SK-N-SH (cell line): ENCODE results near the gene ANKRD44. TPM values are rescaled to one million over a fixed set of nuclear protein-coding genes. Genes with fewer than 3 reads are reported as not detected.

Experiments used
- CTCF ChIA-PET: fragments of 300-600, 350-600 bp; formaldehyde crosslinking; extraction: SDS; loops from one replicate; lab custom pipeline; 2021; lab: Yijun Ruan, JAX
- POLR2A ChIA-PET: fragments of 350-600 bp; sonication (Branson Sonifier 250); formaldehyde crosslinking; extraction: SDS; loops from one replicate; lab custom pipeline; 2020; ENCODE audit warnings: antibody characterized with exemption, inconsistent platforms; lab: Yijun Ruan, JAX
- DNase-seq: peaks from one replicate; pipeline ENCODE4 v3.0.0; 2012
- H2AFZ ChIP-seq: fragments of 200-600 bp; sonication (generic); 2 replicates; pipeline ENCODE4 v1.8.1; 2016; ENCODE audit warnings: antibody characterized with exemption, mild to moderate bottlenecking, low read depth
- H3F3A ChIP-seq: fragments of 200-600 bp; sonication (generic); replicated peaks from 2 replicates; pipeline ENCODE3; 2016; ENCODE audit warnings: antibody characterized with exemption, mild to moderate bottlenecking; ENCODE audit not compliant: insufficient read depth
- H3K27ac ChIP-seq, 2 experiments: fragments of 200-500 bp in 1 of 2; fragments of 200-600 bp in 1 of 2; sonication (Bioruptor generic) in 1 of 2; sonication (generic), shearing (Covaris generic) in 1 of 2; 2 replicates each; pipeline versions ENCODE4 v1.5.1 to v1.6.1; 2014 to 2016; ENCODE audit warnings: low read depth in 2 of 2, inconsistent platforms in 1 of 2, low read length in 1 of 2, mild to moderate bottlenecking in 1 of 2, mixed read lengths in 1 of 2
- H3K27me3 ChIP-seq: fragments of 200-600 bp; sonication (generic), shearing (Covaris generic); 2 replicates; pipeline ENCODE4 v1.6.1; 2016; ENCODE audit warnings: mixed run types; ENCODE audit not compliant: insufficient read depth
- H3K36me3 ChIP-seq, 2 experiments: fragments of 200-500 bp in 1 of 2; fragments of 200-600 bp in 1 of 2; sonication (Bioruptor generic) in 1 of 2; sonication (generic) in 1 of 2; replicated peaks in 1 of 2; 2 replicates each; pipeline versions ENCODE3 to v1.5.1; 2014 to 2016; ENCODE audit warnings: low read length in 1 of 2, mild to moderate bottlenecking in 1 of 2; ENCODE audit not compliant: insufficient read depth in 2 of 2, control insufficient read depth in 1 of 2
- H3K4me1 ChIP-seq, 2 experiments: fragments of 200-500 bp in 1 of 2; fragments of 200-600 bp in 1 of 2; sonication (Bioruptor generic) in 1 of 2; sonication (generic), shearing (Covaris generic) in 1 of 2; 2 replicates each; pipeline versions ENCODE4 v1.5.1 to v1.6.1; 2014 to 2016; ENCODE audit warnings: low read depth in 1 of 2, low read length in 1 of 2, mixed run types in 1 of 2; ENCODE audit not compliant: insufficient read depth in 2 of 2, control insufficient read depth in 1 of 2
- H3K4me2 ChIP-seq: fragments of 200-600 bp; sonication (generic), shearing (Covaris generic); 2 replicates; pipeline ENCODE4 v1.6.1; 2017; ENCODE audit warnings: mixed run types
- H3K4me3 ChIP-seq, 2 experiments: fragments of 200-500 bp in 1 of 2; fragments of 200-600 bp in 1 of 2; sonication (Bioruptor generic) in 1 of 2; sonication (generic), shearing (Covaris generic) in 1 of 2; 2 replicates each; pipeline versions ENCODE4 v1.5.1 to v1.8.1; 2014 to 2016; ENCODE audit warnings: low read depth in 2 of 2, inconsistent platforms in 1 of 2, low read length in 1 of 2, mild to moderate bottlenecking in 1 of 2, mixed read lengths in 1 of 2, moderate library complexity in 1 of 2
- H3K79me2 ChIP-seq: fragments of 200-600 bp; sonication (generic); 2 replicates; pipeline ENCODE4 v1.8.1; 2017; ENCODE audit warnings: mild to moderate bottlenecking; ENCODE audit not compliant: insufficient read depth
- H3K9ac ChIP-seq: fragments of 200-600 bp; sonication (generic); 2 replicates; pipeline ENCODE4 v1.6.1; 2017; ENCODE audit warnings: mixed run types
- H3K9me2 ChIP-seq: fragments of 200-600 bp; sonication (generic); 2 replicates; pipeline ENCODE4 v1.6.1; 2017; ENCODE audit warnings: mixed run types
- H3K9me3 ChIP-seq: fragments of 200-600 bp; sonication (generic); 2 replicates; pipeline ENCODE4 v1.6.1; 2017; ENCODE audit warnings: mixed run types, mild to moderate bottlenecking, moderate library complexity
- H4K20me1 ChIP-seq: fragments of 200-600 bp; sonication (generic); 2 replicates; pipeline ENCODE4 v1.6.1; 2017; ENCODE audit warnings: mild to moderate bottlenecking, mixed run types; ENCODE audit not compliant: insufficient read depth
- FOXM1 ChIP-seq: IDR thresholded peaks from 2 replicates; pipeline ENCODE4 v1.4.0; 2012; ENCODE audit warnings: low read depth, mild to moderate bottlenecking
- MXI1 ChIP-seq: IDR thresholded peaks from 2 replicates; pipeline ENCODE4 v1.6.1; 2012; ENCODE audit warnings: mild to moderate bottlenecking, low read depth, low read length, improper control_type of control experiment
- RAD21 ChIP-seq: IDR thresholded peaks from 2 replicates; pipeline ENCODE4 v1.6.1; 2012; ENCODE audit warnings: mild to moderate bottlenecking, low read length
- RFX5 ChIP-seq: IDR thresholded peaks from 2 replicates; pipeline ENCODE4 v1.6.1; 2012; ENCODE audit warnings: mild to moderate bottlenecking, improper control_type of control experiment, low read length
- RXRA ChIP-seq: IDR thresholded peaks from 2 replicates; pipeline ENCODE4 v1.4.0; 2012; ENCODE audit warnings: low read depth, mild to moderate bottlenecking, borderline replicate concordance
- TCF12 ChIP-seq: IDR thresholded peaks from 2 replicates; pipeline ENCODE4 v1.4.0; 2012
- WGBS: methylation state at CpG from one replicate; pipeline ENCODE4 v1.1.6; 2017; ENCODE audit warnings: low lambda C conversion rate; 5-methylcytosine and 5-hydroxymethylcytosine counted together
- polyA plus RNA-seq, 3 experiments: library from polyadenylated mRNA; depleted of rRNA; stranded (reverse); fragments of >200 nt; gene quantifications; 2 replicates each; pipeline ENCODE4 v1.2.3, GENCODE V29; 2012
- TF ChIP-seq, protein P1 (sequence below): IDR thresholded peaks from 2 replicates; pipeline ENCODE4 v1.6.1; 2012; ENCODE audit warnings: mild to moderate bottlenecking, low read depth, low read length, moderate library complexity
- TF ChIP-seq, protein P2 (sequence below): IDR thresholded peaks from 2 replicates; pipeline ENCODE4 v1.4.0; 2012; ENCODE audit warnings: low read depth
- TF ChIP-seq, protein P3 (sequence below): IDR thresholded peaks from 2 replicates; pipeline ENCODE4 v1.4.0; 2012; ENCODE audit warnings: low read depth, borderline replicate concordance
- TF ChIP-seq, protein P4 (sequence below): IDR thresholded peaks from 2 replicates; pipeline ENCODE4; 2012
- TF ChIP-seq, protein P5 (sequence below): IDR thresholded peaks from 2 replicates; pipeline ENCODE4 v1.4.0; 2012; ENCODE audit warnings: low read depth, borderline replicate concordance

Gene ANKRD44
- polyA plus RNA-seq, 1 of the 3 experiments (the other 2 are of a cell fraction), result 12.5 TPM

DNA sequence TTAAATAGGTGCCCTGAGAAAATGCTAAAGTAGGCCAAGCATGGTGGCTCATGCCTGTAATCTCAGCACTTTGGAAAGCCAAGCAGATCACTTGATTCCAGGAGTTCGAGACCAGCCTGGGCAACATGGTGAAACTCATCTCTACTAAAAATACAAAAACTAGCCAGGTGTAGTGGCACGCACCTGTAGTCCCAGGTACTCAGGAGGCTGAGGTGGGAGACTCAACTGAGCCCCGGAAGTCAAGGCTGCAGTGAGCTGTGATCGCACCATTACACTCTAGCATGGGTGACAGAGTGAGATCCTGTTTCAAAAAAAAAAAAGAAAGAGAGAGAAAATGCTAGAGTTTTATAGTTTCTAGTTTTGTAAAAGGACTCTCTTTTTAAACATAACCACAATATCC, 12.0 kb downstream of the ANKRD44 start:
- Histone ChIP-seq H3K79me2 (no peaks in the 10 kb centered on the region), H3K27me3 (no peaks in the 10 kb centered on the region), H3K9ac (no peak overlapping the region), H3K27ac (no peak overlapping the region), H3F3A (no peaks in the 10 kb centered on the region), H3K4me2 (no peak overlapping the region), H3K4me1 (peaks cover 0 to 5% of the 10 kb centered on the region in 2 experiments; a peak in 2 of 4 replicates), H3K9me2 (no peaks in the 10 kb centered on the region), H3K9me3 (no peaks in the 10 kb centered on the region), H3K36me3 (peaks cover 0 to 9% of the 10 kb centered on the region in 2 experiments), H3K4me3 (no peak overlapping the region), H4K20me1 (no peaks in the 10 kb centered on the region), H2AFZ (no peak overlapping the region)
- TF ChIP-seq RFX5 (no peak), RXRA (no peak), FOXM1 (no peak), TCF12 (no peak)
- 98% methylated on average over 4 of the region's 4 CpGs for WGBS
- POLR2A ChIA-PET, result no interaction called here
- CTCF ChIA-PET, result no interaction called here
- no peak for DNase-seq

DNA sequence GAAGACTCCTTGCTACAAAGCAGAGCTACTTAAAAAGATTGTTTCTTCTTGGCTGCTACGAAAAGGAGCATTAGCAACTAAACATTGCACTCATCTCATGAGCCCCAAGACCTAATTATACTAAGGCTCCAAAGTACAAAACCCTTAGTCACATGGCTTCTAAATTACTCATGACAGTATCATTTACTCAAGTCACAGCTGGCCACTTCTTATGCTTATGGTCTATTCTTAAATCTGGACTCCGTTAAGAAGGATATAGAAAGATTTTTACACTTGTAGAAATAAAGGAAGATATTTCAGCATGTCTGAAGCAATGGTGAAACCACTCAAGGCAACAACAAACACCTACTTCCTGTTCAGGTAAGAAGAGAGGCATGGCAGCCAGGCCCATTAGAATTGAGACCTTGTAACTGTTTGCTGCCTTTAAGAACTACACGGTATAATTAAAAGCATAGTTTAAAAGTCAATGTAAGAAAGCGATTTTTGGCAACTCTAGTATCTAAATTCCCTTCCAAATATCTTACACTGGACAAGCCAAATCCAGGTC, 12.7 kb downstream of the ANKRD44 start:
- 94% methylated on average over 4 of the region's 4 CpGs for WGBS
- DNase-seq, result no peak
- Histone ChIP-seq H3K79me2 (no peaks in the 10 kb centered on the region), H3K9me2 (no peaks in the 10 kb centered on the region), H3K9ac (no peak overlapping the region), H3K4me3 (no peak overlapping the region), H3K27ac (no peak overlapping the region), H2AFZ (no peak overlapping the region), H3K9me3 (no peaks in the 10 kb centered on the region), H3F3A (no peaks in the 10 kb centered on the region), H4K20me1 (no peaks in the 10 kb centered on the region), H3K4me2 (no peak overlapping the region), H3K36me3 (peaks cover 0 to 3% of the 10 kb centered on the region in 2 experiments), H3K27me3 (no peaks in the 10 kb centered on the region), H3K4me1 (peaks cover 0 to 13% of the 10 kb centered on the region in 2 experiments; a peak in 2 of 4 replicates)
- ChIA-PET CTCF (interaction anchor here (1.0 kb wide), 2 partner anchors 11 to 185 kb away, joined by 4 to 6 read pairs; no protein-coding TSS in a partner anchor), POLR2A (no interaction called here)
- TF ChIP-seq, protein P1, sequence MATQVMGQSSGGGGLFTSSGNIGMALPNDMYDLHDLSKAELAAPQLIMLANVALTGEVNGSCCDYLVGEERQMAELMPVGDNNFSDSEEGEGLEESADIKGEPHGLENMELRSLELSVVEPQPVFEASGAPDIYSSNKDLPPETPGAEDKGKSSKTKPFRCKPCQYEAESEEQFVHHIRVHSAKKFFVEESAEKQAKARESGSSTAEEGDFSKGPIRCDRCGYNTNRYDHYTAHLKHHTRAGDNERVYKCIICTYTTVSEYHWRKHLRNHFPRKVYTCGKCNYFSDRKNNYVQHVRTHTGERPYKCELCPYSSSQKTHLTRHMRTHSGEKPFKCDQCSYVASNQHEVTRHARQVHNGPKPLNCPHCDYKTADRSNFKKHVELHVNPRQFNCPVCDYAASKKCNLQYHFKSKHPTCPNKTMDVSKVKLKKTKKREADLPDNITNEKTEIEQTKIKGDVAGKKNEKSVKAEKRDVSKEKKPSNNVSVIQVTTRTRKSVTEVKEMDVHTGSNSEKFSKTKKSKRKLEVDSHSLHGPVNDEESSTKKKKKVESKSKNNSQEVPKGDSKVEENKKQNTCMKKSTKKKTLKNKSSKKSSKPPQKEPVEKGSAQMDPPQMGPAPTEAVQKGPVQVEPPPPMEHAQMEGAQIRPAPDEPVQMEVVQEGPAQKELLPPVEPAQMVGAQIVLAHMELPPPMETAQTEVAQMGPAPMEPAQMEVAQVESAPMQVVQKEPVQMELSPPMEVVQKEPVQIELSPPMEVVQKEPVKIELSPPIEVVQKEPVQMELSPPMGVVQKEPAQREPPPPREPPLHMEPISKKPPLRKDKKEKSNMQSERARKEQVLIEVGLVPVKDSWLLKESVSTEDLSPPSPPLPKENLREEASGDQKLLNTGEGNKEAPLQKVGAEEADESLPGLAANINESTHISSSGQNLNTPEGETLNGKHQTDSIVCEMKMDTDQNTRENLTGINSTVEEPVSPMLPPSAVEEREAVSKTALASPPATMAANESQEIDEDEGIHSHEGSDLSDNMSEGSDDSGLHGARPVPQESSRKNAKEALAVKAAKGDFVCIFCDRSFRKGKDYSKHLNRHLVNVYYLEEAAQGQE, result no peak
- TF ChIP-seq, protein P2, sequence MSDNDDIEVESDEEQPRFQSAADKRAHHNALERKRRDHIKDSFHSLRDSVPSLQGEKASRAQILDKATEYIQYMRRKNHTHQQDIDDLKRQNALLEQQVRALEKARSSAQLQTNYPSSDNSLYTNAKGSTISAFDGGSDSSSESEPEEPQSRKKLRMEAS, result no peak
- TF ChIP-seq, protein P3, sequence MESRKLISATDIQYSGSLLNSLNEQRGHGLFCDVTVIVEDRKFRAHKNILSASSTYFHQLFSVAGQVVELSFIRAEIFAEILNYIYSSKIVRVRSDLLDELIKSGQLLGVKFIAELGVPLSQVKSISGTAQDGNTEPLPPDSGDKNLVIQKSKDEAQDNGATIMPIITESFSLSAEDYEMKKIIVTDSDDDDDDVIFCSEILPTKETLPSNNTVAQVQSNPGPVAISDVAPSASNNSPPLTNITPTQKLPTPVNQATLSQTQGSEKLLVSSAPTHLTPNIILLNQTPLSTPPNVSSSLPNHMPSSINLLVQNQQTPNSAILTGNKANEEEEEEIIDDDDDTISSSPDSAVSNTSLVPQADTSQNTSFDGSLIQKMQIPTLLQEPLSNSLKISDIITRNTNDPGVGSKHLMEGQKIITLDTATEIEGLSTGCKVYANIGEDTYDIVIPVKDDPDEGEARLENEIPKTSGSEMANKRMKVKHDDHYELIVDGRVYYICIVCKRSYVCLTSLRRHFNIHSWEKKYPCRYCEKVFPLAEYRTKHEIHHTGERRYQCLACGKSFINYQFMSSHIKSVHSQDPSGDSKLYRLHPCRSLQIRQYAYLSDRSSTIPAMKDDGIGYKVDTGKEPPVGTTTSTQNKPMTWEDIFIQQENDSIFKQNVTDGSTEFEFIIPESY, result no peak
- no peak for TF ChIP-seq RAD21
- TF ChIP-seq, protein P4, sequence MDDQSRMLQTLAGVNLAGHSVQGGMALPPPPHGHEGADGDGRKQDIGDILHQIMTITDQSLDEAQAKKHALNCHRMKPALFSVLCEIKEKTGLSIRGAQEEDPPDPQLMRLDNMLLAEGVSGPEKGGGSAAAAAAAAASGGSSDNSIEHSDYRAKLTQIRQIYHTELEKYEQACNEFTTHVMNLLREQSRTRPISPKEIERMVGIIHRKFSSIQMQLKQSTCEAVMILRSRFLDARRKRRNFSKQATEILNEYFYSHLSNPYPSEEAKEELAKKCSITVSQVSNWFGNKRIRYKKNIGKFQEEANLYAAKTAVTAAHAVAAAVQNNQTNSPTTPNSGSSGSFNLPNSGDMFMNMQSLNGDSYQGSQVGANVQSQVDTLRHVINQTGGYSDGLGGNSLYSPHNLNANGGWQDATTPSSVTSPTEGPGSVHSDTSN, result no peak
- TF ChIP-seq, protein P5, sequence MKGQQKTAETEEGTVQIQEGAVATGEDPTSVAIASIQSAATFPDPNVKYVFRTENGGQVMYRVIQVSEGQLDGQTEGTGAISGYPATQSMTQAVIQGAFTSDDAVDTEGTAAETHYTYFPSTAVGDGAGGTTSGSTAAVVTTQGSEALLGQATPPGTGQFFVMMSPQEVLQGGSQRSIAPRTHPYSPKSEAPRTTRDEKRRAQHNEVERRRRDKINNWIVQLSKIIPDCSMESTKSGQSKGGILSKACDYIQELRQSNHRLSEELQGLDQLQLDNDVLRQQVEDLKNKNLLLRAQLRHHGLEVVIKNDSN, result no peak
- no peak for TF ChIP-seq MXI1
